ENCODE results near the gene CD4.
"Not testable (repeated sequence)": the region's sequence is repeated elsewhere in the genome, so short reads cannot be mapped to it uniquely, and the experiment has no call there.

Gene CD4

DNA sequence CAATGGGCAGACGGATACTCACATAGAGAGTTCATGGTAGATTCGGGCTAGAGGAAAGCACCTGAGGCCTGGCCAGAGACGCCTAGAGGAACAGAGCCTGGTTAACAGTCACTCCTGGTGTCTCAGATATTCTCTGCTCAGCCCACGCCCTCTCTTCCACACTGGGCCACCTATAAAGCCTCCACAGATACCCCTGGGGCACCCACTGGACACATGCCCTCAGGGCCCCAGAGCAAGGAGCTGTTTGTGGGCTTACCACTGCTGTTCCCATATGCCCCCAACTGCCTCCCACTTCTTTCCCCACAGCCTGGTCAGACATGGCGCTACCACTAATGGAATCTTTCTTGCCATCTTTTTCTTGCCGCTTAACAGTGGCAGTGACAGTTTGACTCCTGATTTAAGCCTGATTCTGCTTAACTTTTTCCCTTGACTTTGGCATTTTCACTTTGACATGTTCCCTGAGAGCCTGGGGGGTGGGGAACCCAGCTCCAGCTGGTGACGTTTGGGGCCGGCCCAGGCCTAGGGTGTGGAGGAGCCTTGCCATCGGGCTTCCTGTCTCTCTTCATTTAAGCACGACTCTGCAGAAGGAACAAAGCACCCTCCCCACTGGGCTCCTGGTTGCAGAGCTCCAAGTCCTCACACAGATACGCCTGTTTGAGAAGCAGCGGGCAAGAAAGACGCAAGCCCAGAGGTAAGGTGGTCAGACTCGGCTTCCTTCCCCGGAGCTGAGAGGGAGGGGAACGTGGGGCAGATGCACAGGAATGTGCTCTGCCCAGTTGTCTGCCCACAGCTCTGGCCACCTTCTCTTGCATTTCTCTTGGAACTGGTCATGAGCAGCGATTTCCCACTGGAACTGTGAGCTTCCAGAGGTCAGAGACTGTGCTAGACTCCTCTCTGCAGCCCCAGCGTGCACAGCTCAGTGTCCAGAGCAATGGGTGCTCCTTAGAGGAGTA is at the start of gene CD4:
Gene CD4, plus strand, starts transcription at position 557 of the 953 bp plus-strand sequence. CDS start 10,611 bp downstream, outside the sequence.
- H3K9ac ChIP-seq (ENCODE audit: low read depth, low read length) = no peak within 1 kb of the TSS

DNA sequence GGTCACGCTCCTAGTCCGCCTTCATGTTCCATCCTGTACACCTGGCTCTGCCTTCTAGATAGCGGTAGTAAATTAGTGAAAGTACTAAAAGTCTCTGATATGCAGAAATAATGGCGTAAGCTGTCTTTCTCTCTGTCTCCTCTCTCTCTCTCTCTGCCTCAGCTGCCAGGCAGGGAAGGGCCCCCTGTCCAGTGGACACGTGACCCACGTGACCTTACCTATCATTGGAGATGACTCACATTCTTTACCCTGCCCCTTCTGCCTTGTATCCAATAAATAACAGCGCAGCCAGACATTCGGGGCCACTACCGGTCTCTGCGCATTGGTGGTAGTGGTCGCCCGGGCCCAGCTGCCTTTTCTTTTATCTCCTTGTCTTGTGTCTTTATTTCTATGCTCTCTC is 47.2 kb upstream of the CD4 start:
- not testable (repeated sequence) for H3K4me1 ChIP-seq (ENCODE audit: insufficient read depth, low read length); H3K9ac ChIP-seq (ENCODE audit: low read depth, low read length); H3K36me3 ChIP-seq (ENCODE audit: insufficient read depth, low read length); H3K9me3 ChIP-seq (ENCODE audit: control insufficient read depth, insufficient read depth, low read length)

More for the DNA sequence above, at the start of gene CD4:
- Histone ChIP-seq H3K36me3 (ENCODE audit: insufficient read depth, low read length) (no peaks in the 10 kb centered on the region), H3K9me3 (ENCODE audit: control insufficient read depth, insufficient read depth, low read length) (no peaks in the 10 kb centered on the region), H3K4me1 (ENCODE audit: insufficient read depth, low read length) (peaks cover 8% of the 10 kb centered on the region)

- no peaks in the 10 kb centered on the region for H3K4me1 ChIP-seq (ENCODE audit: insufficient read depth, low read length)
- no peaks in the 10 kb centered on the region for H3K9me3 ChIP-seq (ENCODE audit: control insufficient read depth, insufficient read depth, low read length)
- no peak overlapping the region for H3K9ac ChIP-seq (ENCODE audit: low read depth, low read length)
- H3K36me3 ChIP-seq (ENCODE audit: insufficient read depth, low read length) = no peaks in the 10 kb centered on the region; the same call in 1 of the 2 replicates
Measured at GRCh38 chr12:6742834-6743233, 46.5 kb upstream of the CD4 start.

GRCh38 chr12:6743300-6743699 is 46.0 kb upstream of the CD4 start:
- not testable (repeated sequence) for H3K9me3 ChIP-seq (ENCODE audit: control insufficient read depth, insufficient read depth, low read length); H3K9ac ChIP-seq (ENCODE audit: low read depth, low read length); H3K4me1 ChIP-seq (ENCODE audit: insufficient read depth, low read length); H3K36me3 ChIP-seq (ENCODE audit: insufficient read depth, low read length)

DNA sequence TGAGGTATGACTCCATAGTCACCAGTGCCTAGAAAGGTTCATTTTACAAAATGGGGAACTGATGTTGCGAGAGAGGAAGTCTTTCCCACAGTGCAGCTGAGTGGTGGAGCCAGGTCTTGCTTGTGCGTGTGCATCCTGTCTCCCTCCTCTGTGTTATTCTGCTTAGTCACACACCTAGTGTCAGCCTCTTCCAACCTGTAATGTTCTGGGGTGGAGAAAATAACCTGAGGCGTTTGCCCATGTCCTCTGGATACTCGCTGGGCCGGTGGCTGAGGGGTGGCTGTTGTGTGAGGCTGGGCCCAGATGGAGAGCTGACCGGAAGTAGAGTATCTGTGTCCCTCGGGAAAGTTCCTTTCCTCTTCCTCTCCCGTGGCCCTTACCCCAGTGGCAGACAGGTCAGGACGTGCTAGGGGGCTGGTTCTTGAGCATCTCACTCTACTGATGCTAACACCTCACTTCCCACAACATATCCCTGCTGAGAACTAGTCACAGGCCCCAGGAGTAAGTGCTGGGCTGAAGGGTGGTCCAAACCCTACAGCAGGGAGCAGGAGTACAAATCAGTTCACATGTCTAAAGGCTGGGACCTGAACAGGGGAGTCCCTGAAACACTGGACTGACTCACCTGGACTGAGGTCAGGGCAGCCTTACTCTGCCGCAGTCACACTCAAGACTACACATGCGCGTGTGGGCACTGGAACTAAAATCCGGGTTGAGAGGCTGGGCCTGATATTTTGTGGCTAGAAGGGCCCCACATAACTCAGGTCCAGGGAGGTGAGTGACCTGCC is 43.4 kb upstream of the CD4 start:
- Histone ChIP-seq H3K4me1 (ENCODE audit: insufficient read depth, low read length) (no peaks in the 10 kb centered on the region), H3K36me3 (ENCODE audit: insufficient read depth, low read length) (peaks cover 20% of the 10 kb centered on the region), H3K9ac (ENCODE audit: low read depth, low read length) (no peak overlapping the region), H3K9me3 (ENCODE audit: control insufficient read depth, insufficient read depth, low read length) (no peaks in the 10 kb centered on the region)

- H3K9ac ChIP-seq (ENCODE audit: low read depth, low read length) = no peak overlapping the region
- H3K36me3 ChIP-seq (ENCODE audit: insufficient read depth, low read length) = peaks cover 30% of the 10 kb centered on the region
- no peaks in the 10 kb centered on the region for H3K9me3 ChIP-seq (ENCODE audit: control insufficient read depth, insufficient read depth, low read length)
Measured at GRCh38 chr12:6747216-6747615, 42.1 kb upstream of the CD4 start.

GRCh38 chr12:6748761-6749160 is 40.6 kb upstream of the CD4 start:
- H3K9ac ChIP-seq (ENCODE audit: low read depth, low read length) = no peak overlapping the region
- H3K9me3 ChIP-seq (ENCODE audit: control insufficient read depth, insufficient read depth, low read length) = no peaks in the 10 kb centered on the region
- H3K36me3 ChIP-seq (ENCODE audit: insufficient read depth, low read length) = peaks cover 30% of the 10 kb centered on the region
- peaks cover 6% of the 10 kb centered on the region for H3K4me1 ChIP-seq (ENCODE audit: insufficient read depth, low read length)

More at GRCh38 chr12:6747216-6747615, 42.1 kb upstream of the CD4 start:
- peaks cover 5% of the 10 kb centered on the region; the same call in 1 of the 2 replicates for H3K4me1 ChIP-seq (ENCODE audit: insufficient read depth, low read length)

GRCh38 chr12:6750506-6750905 is 38.8 kb upstream of the CD4 start:
- Histone ChIP-seq H3K9ac (ENCODE audit: low read depth, low read length) (no peak overlapping the region), H3K9me3 (ENCODE audit: control insufficient read depth, insufficient read depth, low read length) (no peaks in the 10 kb centered on the region), H3K36me3 (ENCODE audit: insufficient read depth, low read length) (peaks cover 30% of the 10 kb centered on the region), H3K4me1 (ENCODE audit: insufficient read depth, low read length) (peaks cover 13% of the 10 kb centered on the region)

- no peaks in the 10 kb centered on the region for H3K9me3 ChIP-seq (ENCODE audit: control insufficient read depth, insufficient read depth, low read length)
- H3K4me1 ChIP-seq (ENCODE audit: insufficient read depth, low read length) = peaks cover 13% of the 10 kb centered on the region
- peaks cover 30% of the 10 kb centered on the region for H3K36me3 ChIP-seq (ENCODE audit: insufficient read depth, low read length)
- peak overlapping the region; percentile 96; the same call in 1 of the 2 replicates for H3K9ac ChIP-seq (ENCODE audit: low read depth, low read length)
Measured at GRCh38 chr12:6751767-6752166, 37.6 kb upstream of the CD4 start.

DNA sequence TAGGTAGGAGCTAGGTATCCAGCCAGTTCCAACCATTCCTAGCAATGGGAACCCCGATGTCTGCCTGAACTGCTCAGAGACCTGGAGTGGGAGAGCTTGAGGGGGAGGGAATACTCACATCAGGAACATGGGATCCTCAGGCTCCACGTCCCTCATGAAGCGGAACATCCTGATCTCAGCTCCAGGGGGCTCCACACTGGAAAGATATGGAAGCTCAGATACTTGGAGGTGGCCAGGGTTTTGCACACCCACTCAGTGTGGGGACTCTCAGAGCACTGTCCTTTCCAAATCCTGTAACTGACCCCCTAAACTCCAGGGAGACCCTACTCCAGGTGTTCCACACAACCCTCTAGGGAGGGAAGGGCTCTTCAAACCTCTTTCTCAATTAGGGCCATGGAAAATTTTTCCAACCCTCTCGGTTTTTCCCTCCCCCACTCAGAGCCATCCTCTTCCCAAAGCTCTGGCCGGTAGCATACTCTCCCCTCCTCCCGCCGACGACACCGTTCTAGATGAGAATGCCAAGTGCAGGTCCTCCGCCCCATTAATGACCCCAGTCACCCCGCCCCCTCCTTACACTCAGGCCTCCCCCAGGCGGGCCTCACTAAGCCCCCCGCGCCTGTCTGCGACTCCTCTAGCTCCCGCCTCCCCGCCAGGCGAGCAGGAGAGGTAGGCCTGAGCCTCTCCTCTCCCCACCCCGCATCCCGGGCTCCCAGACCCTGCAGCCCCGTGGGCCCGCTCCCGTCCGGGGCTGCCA is 37.0 kb upstream of the CD4 start:
- Histone ChIP-seq H3K4me1 (ENCODE audit: insufficient read depth, low read length) (peaks cover 14% of the 10 kb centered on the region), H3K9me3 (ENCODE audit: control insufficient read depth, insufficient read depth, low read length) (no peaks in the 10 kb centered on the region), H3K9ac (ENCODE audit: low read depth, low read length) (peak overlapping the region; percentile 96), H3K36me3 (ENCODE audit: insufficient read depth, low read length) (peaks cover 30% of the 10 kb centered on the region)

DNA sequence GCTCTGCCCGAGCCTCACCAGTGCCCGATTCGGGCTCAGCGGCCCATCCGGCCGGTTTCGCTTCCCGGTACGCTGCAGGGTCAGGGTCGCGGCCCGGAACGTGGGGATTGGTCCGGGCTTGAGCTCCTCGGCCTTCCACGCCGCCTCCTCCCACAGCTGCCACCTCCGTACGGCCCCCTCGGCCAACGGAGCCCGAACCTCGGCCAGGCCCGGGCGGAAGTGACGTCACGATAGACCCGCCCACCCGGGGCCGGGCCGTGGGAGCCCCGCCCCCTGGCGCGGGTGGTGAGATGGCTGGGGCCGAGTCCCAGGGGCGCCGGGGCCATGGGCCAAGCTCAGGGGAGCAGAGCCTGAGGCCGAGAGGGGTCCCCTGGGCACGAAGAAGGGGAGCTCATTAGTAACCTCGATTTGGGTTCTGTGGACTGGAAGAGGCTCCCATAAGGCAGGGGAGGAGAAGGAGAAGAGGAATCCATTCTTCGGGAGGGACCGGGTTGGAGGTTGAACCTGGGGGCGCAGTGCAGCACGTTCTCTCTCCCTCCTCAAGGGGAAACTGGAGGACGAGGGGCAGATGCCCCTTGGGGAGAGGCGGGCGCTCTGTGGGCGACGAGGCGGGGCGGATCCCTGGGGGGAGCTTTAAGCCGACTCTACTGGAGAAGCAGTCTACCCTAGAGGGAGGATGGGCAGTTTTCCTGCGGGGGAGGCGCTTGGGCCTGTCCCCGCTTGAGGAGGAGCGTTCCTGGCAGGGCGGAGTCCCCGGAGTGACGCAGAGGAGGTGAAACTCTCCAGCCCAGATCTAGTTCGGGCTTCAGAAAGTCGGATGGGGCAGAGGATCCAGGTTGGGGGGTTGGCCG is 36.2 kb upstream of the CD4 start, which contains the start of gene MLF2:
Gene MLF2, minus strand, starts transcription at position 221 of the 851 bp plus-strand sequence. CDS start 807 bp downstream, outside the sequence.
- H3K36me3 ChIP-seq (ENCODE audit: insufficient read depth, low read length) = peaks cover 28% of the 10 kb centered on the region
- H3K9me3 ChIP-seq (ENCODE audit: control insufficient read depth, insufficient read depth, low read length) = no peaks in the 10 kb centered on the region
- H3K9ac ChIP-seq (ENCODE audit: low read depth, low read length) = peak within 1 kb of the TSS; percentile 96
- H3K4me1 ChIP-seq (ENCODE audit: insufficient read depth, low read length) = peaks cover 16% of the 10 kb centered on the region

GRCh38 chr12:6753772-6754356 is 35.5 kb upstream of the CD4 start:
- Histone ChIP-seq H3K9ac (ENCODE audit: low read depth, low read length) (no peak overlapping the region), H3K36me3 (ENCODE audit: insufficient read depth, low read length) (peaks cover 23% of the 10 kb centered on the region), H3K4me1 (ENCODE audit: insufficient read depth, low read length) (peaks cover 19% of the 10 kb centered on the region), H3K9me3 (ENCODE audit: control insufficient read depth, insufficient read depth, low read length) (no peaks in the 10 kb centered on the region)

DNA sequence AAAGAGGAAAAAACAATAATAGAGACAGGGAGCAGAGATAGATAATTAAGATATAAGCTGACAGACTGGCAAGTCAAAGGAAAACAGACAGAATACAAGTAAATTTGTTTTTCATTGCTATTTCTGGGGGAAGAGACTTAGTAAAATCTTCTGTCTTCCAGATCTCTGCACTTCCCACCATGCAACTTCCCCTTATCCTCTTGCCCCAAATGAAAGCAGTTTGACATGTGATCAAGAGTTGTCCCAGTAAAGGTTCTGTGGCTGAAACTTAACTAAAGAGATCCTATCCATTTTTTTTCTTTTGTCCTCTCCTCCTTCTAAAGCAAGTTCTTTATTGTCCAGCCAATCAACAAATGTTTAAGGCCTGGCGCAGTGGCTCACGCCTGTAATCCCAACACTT is 34.9 kb upstream of the CD4 start:
- Histone ChIP-seq H3K9ac (ENCODE audit: low read depth, low read length) (no peak overlapping the region), H3K36me3 (ENCODE audit: insufficient read depth, low read length) (peaks cover 20% of the 10 kb centered on the region)

More for the DNA sequence above, 34.9 kb upstream of the CD4 start:
- no peaks in the 10 kb centered on the region for H3K9me3 ChIP-seq (ENCODE audit: control insufficient read depth, insufficient read depth, low read length)
- peaks cover 20% of the 10 kb centered on the region for H3K4me1 ChIP-seq (ENCODE audit: insufficient read depth, low read length)

Data from ES-I3 (cell line).